GM21367 (cell line): ENCODE measurements around the gene NDUFS7.
"Not testable (repeated sequence)": the region's sequence is repeated elsewhere in the genome, so short reads cannot be mapped to it uniquely, and the experiment has no call there.

Experiments
- ATAC-seq: cut with Tn5 transposase; IDR thresholded peaks from one replicate; pipeline ENCODE4 v1.9.1; 2021; ENCODE audit not compliant: unreplicated experiment

Gene NDUFS7

DNA sequence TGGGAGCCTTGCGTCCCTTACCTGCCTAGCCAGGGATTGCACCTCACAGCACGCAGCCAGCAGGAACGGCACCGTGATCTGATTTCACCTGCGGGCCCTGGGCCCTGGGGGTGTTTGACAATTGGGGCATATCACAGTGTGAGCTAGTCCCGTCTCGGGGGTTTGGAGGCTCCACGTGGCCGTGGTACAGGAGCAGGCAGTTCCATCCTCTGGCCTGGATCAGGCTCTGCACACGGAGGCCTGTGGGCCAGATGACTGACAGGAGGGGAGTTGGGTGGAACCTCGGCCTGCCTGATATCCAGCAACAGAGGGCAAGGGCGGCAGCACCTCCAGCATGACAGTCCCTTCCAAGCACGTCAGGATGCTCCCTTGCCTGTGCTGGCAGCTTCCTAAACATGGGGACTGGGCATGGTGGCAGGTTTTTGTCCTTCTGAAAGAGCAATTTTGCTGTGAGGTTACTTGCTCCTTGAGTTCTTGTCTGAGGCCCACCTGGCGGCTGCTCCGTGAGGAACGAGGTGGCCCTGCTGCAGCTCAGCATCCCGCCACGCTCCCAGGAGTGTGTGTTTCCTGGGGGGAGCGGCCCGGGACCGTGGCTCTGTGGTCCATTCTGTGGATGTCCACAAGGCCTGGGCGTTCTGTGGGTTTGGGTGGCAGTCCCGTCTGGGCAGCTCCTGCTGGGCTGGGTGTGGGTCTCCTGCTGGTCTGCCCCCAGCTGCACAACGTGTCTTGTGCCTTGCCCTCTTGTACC lies 48.2 kb downstream of the NDUFS7 start:
- ATAC-seq: no peak

DNA sequence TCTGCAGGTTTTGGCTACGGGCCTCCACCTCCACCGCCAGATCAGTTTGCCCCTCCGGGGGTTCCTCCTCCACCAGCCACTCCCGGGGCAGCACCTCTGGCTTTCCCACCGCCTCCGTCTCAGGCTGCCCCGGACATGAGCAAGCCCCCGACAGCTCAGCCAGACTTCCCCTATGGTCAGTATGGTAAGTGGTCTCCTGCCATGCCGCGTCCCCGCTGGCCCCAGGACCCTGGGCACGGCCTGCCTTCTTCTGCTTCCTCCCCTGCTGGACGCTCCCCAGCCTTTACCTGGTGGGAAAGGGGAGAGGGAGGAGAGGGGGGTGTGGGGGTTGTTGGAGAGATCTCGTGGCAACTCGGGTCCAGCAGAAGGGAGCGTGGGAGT lies 48.8 kb downstream of the NDUFS7 start:
- no peak for ATAC-seq

DNA sequence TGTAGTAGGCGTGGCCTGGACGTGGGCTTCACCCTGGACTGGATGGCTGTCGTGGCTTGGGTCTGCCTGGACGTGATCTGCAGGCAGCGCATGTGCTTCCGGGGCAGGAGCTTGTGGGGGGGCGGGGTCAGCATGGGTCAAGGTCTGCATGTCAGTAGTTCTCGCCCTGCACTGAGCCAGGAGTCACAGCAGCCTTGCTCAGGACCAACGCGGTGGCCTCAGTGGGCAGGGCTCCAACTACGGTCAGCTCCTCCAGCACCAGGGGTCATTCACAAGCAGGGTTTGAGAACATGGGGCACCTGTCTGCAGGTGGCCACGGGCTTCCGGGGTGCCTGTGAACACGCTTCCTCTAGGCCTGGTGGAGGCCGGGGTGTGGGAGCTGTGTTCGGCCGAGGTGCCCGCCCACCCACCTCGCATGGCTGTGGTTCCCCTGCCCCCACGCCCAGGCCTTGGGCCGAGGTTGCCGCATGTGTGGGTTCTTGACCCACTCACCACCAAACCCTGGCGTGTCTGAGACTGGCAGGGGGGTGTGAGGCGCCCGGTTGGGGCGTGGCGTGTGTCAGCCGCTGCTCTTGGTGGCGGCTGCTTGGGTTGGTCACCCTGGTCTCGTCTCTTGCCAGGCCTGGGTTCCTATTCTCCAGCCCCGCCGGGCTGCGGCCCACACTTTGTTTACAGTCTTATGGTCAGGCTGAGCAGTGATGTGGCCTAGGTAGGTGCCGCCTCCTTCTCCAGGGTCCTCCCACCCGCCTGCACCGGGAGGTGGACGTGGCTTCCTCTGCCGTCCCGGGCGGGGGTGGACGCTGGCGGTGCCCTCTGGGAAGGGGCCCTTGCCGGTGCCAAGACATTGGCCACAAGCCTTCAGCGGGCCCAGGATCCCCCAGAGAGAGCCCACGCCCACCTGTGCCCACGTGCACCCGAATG lies 49.7 kb downstream of the NDUFS7 start:
- ATAC-seq: no peak

DNA sequence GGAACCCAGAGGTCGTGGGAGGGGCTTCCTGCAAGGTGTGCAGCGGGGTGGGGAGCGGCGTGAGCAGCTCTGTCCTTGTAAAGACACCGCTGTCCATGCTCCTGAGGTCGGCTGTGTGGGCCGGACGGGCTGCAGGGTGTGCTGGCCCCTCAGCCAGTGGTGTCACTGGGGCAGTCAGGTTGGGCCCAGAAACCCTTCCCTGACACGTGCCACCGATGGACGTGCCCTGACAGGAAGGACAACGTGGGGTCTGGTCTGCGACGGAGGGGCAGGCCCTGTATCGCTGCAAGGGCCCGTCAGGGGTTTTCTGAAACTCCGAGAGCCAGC lies 50.3 kb downstream of the NDUFS7 start:
- no peak for ATAC-seq

DNA sequence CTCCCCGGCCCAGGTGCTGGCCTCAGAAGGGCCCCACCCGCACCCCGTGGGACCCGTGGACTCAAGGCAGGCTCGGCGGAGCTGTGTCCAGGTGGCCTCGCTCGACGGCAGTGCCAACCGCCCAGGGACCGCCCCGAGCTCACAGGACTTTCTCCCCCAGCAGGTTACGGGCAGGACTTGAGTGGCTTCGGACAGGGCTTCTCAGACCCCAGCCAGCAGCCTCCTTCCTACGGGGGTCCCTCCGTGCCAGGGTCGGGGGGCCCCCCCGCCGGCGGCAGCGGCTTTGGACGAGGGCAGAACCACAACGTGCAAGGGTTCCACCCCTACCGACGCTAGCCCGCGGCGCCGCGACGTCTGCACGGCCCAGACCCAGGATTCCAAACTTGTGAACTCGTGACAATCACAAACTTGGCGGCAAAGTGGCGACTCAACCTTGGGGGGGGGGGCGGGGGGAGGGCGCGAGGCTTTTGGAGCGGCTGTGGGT lies 50.9 kb downstream of the NDUFS7 start:
- no peak for ATAC-seq

DNA sequence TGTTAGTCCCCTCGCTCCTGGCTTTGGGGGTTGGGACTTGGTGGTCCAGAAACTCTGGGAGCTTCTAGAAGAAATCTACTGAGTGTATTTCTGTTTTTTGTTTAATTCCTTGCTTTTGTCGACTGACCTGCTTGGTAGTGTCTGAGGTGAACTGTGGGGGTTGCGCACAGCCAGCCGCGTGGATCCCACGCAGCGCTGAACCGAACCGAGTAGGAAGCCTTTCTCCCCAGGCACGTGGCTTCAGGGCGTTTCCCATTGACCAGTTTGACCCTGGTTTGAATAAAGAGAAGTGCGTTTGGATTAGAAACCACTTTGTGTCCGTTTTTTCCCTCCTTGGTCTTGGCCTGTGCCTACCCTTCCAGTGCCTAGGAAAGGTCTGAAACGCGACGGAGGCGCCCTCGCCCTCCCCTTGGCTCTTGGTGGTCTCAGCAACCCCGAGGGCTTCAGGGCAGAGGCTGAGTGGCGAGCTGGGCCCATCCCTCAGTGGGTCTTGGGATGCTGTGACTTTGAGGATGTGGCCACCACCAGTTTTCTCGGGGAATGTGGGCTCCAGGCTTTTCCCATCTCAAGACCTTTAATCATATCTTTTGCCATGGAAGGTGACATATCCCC lies 51.8 kb downstream of the NDUFS7 start:
- no peak for ATAC-seq

DNA sequence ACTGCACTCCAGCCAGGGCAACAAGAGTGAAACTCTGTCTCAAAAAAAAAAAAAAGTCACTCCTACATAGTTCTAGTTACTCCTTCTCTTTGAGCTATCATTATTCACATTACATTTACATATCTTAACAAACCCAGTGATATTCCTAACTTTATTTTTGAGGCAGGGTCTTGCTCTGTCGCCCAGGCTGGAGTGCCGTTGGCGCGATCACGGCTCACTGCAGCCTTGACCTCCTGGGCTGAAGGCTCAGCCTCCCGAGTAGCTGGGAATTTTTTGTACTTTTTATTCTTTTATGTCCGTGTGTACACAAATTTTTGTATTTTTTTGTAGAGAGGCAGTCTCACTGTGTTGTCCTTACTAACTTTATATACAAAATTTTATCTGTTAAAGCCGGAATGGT lies 53.9 kb downstream of the NDUFS7 start:
- ATAC-seq: no peak

DNA sequence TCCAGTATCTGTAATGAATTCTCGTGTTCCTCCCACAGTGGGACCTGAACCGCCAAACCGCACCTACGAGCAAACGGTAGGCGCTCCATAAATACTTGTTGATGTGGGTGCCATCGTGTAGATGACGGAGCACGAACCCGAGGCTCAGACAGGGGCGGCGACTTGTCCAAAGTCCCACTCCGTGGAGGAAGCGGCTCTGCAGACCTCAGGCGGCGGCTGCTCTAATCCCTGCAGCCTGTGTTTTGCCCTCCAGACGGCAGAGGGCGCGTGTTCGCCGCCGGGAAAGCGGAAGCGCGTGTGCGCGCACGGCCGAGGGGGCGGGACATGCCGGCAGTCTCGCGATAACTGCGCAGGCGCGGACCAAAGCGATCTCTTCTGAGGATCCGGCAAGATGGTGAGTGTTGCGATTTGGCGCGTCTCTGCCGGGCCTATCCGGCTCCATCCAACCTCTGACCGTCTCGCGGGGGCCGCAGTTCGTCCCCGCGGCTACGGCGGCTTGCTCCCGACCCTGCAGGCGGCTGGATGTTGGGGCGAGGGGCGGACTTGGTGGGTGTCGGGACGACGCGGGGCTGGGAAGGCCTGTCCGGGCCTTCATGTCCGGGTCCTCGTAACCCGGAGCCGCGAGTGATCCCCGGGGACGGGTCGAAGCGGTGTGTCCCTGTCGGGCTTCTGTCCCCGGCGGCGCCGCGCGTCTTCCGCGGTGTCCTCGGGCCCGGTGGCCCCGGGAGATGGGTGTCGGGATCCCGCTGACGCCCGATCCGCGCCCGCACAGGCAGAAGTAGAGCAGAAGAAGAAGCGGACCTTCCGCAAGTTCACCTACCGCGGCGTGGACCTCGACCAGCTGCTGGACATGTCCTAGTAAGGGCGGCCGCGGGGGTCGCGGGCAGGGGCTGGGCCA lies 54.6 kb downstream of the NDUFS7 start, which contains the start of gene RPS15:
TSS of gene RPS15 (plus strand) at position 362 of the 898 bp plus-strand sequence. CDS start at position 392, 30 bp downstream.
- ATAC-seq: peak; percentile 81

DNA sequence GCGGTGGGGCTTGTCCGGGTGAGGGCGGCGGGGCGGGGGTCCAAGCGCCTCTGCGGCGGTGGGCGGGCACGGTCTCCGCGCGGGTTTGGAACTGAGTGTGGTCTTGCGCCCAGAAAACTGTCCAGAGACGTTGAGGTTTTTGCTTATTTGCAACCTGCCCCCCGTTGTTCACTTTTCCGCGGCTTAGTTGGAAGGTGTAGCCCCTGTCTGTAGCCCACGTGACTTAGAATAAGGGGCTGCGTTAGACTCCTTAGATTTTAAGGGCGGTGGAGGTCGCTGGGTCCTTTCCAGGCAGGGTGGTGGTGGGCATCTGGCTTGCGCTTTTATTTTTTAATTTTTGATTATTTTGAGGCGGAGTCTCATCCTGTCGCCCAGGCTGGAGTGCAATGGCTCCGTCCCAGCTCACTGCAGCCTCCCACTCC lies 55.2 kb downstream of the NDUFS7 start:
- no peak for ATAC-seq

DNA sequence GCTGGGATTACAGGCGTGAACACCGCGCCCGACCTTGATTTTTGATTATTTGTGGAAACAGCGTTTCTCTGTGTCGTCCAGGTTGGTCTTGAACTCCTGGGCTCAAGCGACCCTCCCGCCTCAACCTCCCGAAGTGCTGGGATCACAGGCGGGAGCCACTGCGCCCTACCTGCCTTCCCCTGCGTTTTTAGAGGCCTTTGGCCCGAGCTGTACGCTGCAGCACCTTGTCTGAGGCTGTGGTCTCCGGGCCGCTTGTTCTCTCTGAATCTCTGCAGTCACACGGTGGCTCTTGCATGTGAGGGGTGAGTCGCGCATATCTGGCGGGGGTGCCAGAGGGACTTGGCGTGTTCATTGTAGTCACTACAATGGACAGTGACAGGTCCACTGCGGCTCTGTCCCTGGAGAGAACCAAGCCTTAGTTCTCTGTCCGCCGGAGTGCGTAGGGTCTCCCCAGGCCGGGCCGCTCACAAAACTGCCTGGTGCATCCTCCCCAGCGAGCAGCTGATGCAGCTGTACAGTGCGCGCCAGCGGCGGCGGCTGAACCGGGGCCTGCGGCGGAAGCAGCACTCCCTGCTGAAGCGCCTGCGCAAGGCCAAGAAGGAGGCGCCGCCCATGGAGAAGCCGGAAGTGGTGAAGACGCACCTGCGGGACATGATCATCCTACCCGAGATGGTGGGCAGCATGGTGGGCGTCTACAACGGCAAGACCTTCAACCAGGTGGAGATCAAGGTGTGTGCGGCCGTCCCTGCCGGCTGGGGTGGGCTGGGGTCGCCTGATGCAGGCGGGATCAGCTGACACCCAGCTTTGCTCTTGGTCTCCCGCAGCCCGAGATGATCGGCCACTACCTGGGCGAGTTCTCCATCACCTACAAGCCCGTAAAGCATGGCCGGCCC lies 56.1 kb downstream of the NDUFS7 start:
- not testable (repeated sequence) for ATAC-seq

DNA sequence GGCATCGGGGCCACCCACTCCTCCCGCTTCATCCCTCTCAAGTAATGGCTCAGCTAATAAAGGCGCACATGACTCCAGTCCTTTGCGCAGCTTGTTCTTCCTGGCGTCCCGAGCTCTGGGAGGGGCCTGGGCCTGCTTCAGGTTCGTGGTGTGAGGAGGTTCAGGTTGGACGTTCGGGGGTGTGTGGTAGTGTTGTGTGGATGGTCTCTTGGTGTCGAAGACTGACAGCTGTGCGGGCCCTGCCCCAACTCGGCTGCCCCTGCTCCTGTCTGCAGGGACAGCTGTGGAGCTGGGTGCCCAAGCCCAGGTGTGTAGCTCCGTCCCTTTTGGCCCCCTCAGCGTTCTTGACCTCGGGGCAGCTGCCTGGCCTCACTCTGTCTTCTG lies 56.7 kb downstream of the NDUFS7 start:
- ATAC-seq: no peak

DNA sequence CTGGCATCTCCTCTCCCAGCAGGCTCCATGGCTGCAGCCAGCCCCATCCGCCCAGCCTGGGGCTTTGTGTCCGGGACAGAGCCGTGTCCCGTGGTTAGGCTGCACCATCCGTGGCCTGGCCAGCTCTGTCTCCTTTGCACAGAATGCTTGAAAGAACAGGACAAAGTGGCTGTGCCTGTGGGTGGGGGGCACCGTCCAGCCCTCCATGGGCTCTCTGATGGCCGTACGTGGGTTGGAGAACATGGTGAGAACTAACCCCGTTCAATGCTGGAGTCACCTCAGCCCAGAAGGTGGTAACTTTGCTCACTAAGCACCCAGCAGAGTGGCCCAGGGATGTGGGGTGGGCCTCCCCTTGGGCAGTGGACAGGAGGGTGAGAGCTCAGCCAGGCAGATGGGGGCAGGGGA lies 57.3 kb downstream of the NDUFS7 start:
- no peak for ATAC-seq

DNA sequence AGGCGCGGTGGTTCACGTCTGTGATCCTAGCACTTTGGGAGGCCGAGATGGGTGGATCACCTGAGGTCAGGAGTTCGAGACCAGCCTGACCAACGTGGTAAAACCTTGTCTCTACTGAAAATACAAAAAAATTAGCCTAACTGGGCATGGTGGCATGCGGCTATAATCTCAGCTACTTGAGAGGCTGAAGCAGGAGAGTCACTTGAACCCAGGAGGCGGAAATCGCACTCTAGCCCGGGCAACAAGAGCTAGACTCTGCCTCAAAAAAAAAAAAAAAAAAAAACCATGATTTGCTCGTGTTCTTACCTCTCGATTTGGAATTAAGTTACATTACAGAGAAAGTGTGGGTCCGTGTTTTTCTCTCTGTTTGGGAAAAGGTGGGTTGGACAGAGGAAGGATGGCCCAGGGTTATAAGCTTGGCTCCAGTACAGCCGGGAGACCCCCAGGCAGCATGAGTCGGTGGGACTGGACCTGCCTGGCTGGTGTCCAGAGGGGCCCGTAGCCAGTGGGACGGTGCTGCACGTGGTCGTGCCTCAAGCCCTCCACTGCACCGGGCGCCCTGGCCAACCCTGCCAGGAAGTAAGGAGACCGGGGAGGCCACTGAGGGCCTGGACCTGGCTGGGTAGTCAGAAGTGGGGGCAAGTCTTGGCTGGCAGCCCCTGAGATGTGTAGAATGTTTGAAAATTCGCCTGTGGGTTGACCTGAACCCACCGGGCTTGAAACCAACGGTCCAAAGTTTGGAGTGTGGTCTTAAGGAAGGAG lies 58.2 kb downstream of the NDUFS7 start:
- no peak for ATAC-seq
